Measurements from ENCODE around the gene KAT2B.

DNA sequence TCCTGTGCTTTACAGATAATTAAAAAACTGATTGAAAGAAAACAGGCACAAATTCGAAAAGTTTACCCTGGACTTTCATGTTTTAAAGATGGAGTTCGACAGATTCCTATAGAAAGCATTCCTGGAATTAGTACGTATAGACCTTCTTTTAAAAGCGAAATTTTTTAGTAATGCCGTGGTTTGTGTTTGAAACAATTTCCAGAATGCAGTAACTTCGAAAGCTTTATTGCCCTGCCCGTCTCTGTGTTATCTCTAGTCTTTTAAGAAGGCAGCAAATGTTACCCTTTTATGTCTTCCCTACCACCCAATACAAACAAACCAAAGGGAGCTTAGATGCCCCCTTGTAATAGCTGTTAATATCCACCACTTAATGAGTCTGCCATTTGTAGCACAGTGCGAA, 106.1 kb downstream of the KAT2B start:
- TF ChIP-seq SP1 (IDR thresholded peaks at IDR 0.05; ENCODE audit: low read depth, low read length) (no peak), SIN3A (conservative IDR thresholded peaks at IDR 0.05 in 1 of 2, IDR thresholded peaks at IDR 0.05 in 1 of 2; ENCODE audit: low read depth in 1 of 2, low read length in 2 of 2) (no peak), HDAC2 (IDR thresholded peaks at IDR 0.05; ENCODE audit: borderline replicate concordance in 1 of 2, low read depth in 2 of 2, low read length in 2 of 2) (no peak), MAFK (IDR thresholded peaks at IDR 0.05; ENCODE audit: low read depth, low read length) (no peak), CEBPB (IDR thresholded peaks at IDR 0.05; ENCODE audit: low read depth, low read length) (no peak), POLR2A (IDR thresholded peaks at IDR 0.05; ENCODE audit: control extremely low read depth in 1 of 2, low read depth in 2 of 2, low read length in 2 of 2) (no peak), CHD1 (IDR thresholded peaks at IDR 0.05; ENCODE audit: low read depth, low read length) (no peak), GABPA (IDR thresholded peaks at IDR 0.05; ENCODE audit: borderline replicate concordance, insufficient read depth, low read length) (no peak)
- TF ChIP-seq, protein P1, sequence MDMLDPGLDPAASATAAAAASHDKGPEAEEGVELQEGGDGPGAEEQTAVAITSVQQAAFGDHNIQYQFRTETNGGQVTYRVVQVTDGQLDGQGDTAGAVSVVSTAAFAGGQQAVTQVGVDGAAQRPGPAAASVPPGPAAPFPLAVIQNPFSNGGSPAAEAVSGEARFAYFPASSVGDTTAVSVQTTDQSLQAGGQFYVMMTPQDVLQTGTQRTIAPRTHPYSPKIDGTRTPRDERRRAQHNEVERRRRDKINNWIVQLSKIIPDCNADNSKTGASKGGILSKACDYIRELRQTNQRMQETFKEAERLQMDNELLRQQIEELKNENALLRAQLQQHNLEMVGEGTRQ (IDR thresholded peaks at IDR 0.05; ENCODE audit: low read length) = no peak
- TF ChIP-seq, protein P2, sequence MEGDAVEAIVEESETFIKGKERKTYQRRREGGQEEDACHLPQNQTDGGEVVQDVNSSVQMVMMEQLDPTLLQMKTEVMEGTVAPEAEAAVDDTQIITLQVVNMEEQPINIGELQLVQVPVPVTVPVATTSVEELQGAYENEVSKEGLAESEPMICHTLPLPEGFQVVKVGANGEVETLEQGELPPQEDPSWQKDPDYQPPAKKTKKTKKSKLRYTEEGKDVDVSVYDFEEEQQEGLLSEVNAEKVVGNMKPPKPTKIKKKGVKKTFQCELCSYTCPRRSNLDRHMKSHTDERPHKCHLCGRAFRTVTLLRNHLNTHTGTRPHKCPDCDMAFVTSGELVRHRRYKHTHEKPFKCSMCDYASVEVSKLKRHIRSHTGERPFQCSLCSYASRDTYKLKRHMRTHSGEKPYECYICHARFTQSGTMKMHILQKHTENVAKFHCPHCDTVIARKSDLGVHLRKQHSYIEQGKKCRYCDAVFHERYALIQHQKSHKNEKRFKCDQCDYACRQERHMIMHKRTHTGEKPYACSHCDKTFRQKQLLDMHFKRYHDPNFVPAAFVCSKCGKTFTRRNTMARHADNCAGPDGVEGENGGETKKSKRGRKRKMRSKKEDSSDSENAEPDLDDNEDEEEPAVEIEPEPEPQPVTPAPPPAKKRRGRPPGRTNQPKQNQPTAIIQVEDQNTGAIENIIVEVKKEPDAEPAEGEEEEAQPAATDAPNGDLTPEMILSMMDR (IDR thresholded peaks at IDR 0.05; ENCODE audit: control extremely low read depth in 1 of 3, insufficient read depth in 1 of 3, low read depth in 1 of 3, low read length in 3 of 3) = no peak
